ENCODE measurements around the gene WDFY3.

Gene WDFY3

GRCh38 chr4:84952004-84952403 lies 14.5 kb downstream of the WDFY3 start:
- no peak for DNase-seq

GRCh38 chr4:84948056-84948455 lies 18.4 kb downstream of the WDFY3 start:
- no peak for DNase-seq

DNA sequence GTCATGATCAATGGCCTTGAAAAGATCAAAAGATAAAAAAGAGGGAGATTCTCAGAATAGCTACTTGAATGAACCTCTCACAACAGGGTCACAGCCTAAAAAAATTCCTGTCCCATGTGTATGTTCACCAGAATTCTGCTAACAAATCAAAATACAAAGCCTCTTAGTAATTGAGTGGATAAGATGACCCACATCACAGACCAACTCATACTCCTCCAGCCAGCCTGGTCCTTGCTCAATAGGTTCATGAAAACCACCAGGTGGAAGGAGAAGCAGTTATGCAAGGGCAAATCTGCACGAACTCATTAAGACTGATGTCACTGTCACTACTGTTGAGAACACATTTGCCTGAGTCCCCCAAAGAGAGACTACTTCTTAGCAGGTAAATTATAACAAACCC lies 21.5 kb downstream of the WDFY3 start:
- DNase-seq, result no peak

- DNase-seq, result no peak
These were observed 25.5 kb downstream of the WDFY3 start for GRCh38 chr4:84940960-84941359.

- DNase-seq, result no peak
These were observed 27.4 kb downstream of the WDFY3 start for GRCh38 chr4:84939113-84939512.

GRCh38 chr4:84938316-84938715 lies 28.2 kb downstream of the WDFY3 start:
- no peak for DNase-seq

- DNase-seq, result no peak
These were observed 29.0 kb downstream of the WDFY3 start for GRCh38 chr4:84937381-84937977.

DNA sequence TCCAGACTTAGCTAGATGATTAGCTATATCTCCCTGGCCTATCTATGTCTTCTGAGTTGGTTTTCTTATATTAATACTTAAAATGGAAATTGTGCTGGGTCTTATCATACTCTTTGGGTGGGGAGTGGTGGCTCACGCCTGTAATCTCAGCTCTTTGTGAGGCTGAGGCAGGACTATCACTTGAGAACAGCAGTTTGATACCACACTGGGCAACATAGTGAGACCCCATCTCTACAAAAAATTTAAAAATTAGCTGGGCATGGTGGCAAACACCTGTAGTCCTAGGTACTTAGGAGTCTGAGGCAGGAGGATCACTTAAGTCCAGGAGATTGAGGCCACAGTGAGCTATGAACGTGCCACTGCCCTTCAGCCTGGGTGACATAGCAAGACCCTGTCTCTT lies 30.4 kb downstream of the WDFY3 start:
- no peak for DNase-seq

GRCh38 chr4:84932462-84932861 lies 34.0 kb downstream of the WDFY3 start:
- no peak for DNase-seq

- no peak for DNase-seq
These were observed 34.5 kb downstream of the WDFY3 start for GRCh38 chr4:84931961-84932360.

- DNase-seq, result no peak
These were observed 35.2 kb downstream of the WDFY3 start for GRCh38 chr4:84931274-84931673.

GRCh38 chr4:84928089-84928488 lies 38.4 kb downstream of the WDFY3 start:
- DNase-seq, result no peak

- DNase-seq, result no peak
These were observed 39.1 kb downstream of the WDFY3 start for GRCh38 chr4:84927428-84927827.

GRCh38 chr4:84925558-84925957 lies 40.9 kb downstream of the WDFY3 start:
- DNase-seq, result no peak

DNA sequence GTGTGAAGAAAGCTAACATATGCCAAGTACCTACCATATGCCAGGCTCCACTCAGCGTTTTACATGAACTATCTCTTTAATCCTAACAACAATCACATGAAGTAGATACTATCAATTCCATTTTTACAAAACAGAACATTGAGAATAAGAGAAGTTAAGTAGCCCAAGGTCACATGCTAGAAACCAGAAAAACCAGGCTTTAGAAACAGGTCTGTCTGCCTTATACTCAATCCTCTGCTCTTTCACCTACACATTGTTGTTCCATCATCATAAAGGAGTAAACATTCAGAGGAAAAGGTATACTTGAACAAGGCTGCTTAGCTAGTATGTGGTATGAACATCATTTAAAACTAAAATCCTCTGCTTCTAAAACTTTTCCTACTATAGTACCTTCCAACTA lies 42.1 kb downstream of the WDFY3 start:
- DNase-seq, result no peak

DNA sequence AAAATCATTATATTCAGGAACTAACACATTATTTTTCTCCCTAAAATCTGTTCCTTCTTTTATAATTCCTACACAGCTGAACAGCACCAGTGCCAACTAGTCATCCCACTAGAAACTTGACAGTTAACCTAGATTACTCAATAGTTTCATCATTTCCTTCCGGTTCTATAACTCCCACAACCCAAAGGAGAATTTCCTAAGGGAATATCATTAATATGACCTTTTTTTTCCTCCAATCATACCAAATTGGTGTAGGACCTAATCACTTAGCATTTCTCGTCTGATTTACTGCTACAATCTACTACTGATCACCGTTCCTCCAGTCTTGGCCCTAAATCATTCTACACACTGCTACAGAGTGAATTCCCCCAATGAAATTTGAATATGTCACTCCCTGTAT lies 45.9 kb downstream of the WDFY3 start:
- no peak for DNase-seq

- no peak for DNase-seq
These were observed 48.5 kb downstream of the WDFY3 start for GRCh38 chr4:84917869-84918600.

- no peak for DNase-seq
These were observed 49.2 kb downstream of the WDFY3 start for GRCh38 chr4:84917086-84917821.

DNA sequence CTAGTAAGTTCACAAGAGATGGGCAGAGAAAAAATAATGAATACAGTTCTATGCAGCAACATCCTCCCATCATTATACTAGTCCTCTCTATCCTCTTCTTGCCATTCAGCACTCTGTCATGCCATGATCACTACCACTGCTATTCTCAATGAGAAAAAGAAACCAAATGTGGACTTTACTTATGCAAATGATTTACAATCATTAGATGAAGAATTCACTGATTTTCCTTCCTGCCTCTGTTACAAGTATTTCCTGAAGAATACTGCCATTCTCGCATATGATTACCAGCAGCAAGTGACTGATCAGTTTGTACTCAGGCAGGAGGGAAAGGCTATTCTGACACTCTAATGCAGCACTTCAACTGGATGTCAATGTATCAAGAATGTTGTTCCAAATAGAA lies 50.3 kb downstream of the WDFY3 start:
- no peak for DNase-seq

DNA sequence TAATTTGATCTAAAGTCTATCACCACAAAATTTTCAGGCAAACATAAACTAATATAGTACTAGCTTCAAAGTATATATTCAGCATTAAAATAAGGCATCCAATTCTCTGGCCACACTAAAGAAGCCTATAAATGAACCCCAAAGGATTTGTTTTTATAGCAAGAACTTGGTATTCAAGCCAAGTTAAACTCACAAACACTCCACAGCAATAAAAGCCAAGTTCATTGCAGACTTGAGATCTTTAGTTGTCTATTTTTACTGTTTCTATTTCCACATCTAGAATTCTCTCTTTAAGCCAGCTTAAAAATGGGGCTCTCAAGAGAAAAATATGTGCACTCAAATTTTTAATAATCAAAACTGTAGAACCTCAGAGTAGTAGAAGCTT lies 51.1 kb downstream of the WDFY3 start:
- no peak for DNase-seq

GRCh38 chr4:84914686-84915395 lies 51.6 kb downstream of the WDFY3 start:
- DNase-seq, result no peak

DNA sequence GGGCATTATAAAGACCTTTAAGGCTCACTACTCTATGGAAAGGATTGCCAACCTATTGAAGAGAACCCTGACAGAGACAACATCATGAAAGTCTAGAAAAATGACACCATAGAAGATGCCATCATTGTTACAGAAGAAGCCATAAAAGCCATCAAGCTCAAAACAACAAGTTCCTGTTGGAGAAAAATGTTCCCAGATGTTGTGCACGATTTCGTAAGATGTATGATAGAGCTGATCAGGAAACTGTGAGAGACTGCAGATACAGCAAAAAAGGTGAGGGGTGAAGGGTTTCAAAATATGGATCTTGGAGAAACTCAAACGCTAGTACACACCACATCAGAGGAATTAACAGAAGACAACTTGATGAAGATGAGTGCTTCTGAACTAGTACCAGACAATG lies 53.3 kb downstream of the WDFY3 start:
- no peak for DNase-seq

GRCh38 chr4:84912741-84913140 lies 53.7 kb downstream of the WDFY3 start:
- DNase-seq, result no peak

GRCh38 chr4:84908876-84909275 lies 57.6 kb downstream of the WDFY3 start:
- no peak for DNase-seq
